H1 (cell line): Measurements from ENCODE around the gene CACNA2D3. TPM values are rescaled to one million over a fixed set of nuclear protein-coding genes. Genes with fewer than 3 reads are reported as not detected.

Source experiments
- CEBPB ChIP-seq: IDR thresholded peaks from 2 replicates; pipeline ENCODE4 v1.6.1; 2012; ENCODE audit warnings: low read depth, low read length
- HDAC6 ChIP-seq: IDR thresholded peaks from one replicate; pipeline ENCODE4 v1.7.1; 2012; ENCODE audit warnings: low read depth, mild to moderate bottlenecking, inconsistent platforms, low read length, moderate library complexity
- SAP30 ChIP-seq: fragments of 300-600 bp; sonication (generic); IDR thresholded peaks from 2 replicates; pipeline ENCODE4 v1.7.1; 2012; ENCODE audit warnings: low read length, moderate library complexity, mild to moderate bottlenecking, inconsistent platforms; ENCODE audit not compliant: insufficient read depth, insufficient replicate concordance
- SIN3A ChIP-seq, 2 experiments: IDR thresholded peaks in 1 of 2; conservative IDR thresholded peaks in 1 of 2; 2 replicates each; pipeline ENCODE4 v1.6.1; 2011 to 2012; ENCODE audit warnings: low read length in 2 of 2, improper control_type of control experiment in 1 of 2, low read depth in 1 of 2, mild to moderate bottlenecking in 1 of 2
- SRF ChIP-seq: IDR thresholded peaks from 2 replicates; pipeline ENCODE4 v1.6.1; 2011; ENCODE audit warnings: mild to moderate bottlenecking, low read depth, low read length, moderate library complexity
- TBP ChIP-seq: IDR thresholded peaks from 2 replicates; pipeline ENCODE4 v1.6.1; 2011; ENCODE audit warnings: low read depth, low read length, improper control_type of control experiment
- polyA plus RNA-seq, 7 experiments: library from polyadenylated mRNA; depleted of rRNA in 3 of 7; stranded (reverse) in 5 of 7; unstranded in 2 of 7; fragments of >200 nt in 5 of 7; fragments of 200-250 nt in 2 of 7; gene quantifications; 1 replicate in 5 of 7; 2 replicates in 1 of 7; 4 replicates in 1 of 7; pipeline versions ENCODE4 v1.2.1 to v1.2.3, GENCODE V29; 2011 to 2013; ENCODE audit warnings: missing spikeins in 2 of 7, mixed read lengths in 2 of 7
- total RNA-seq: library from RNA; stranded (reverse); fragmentation: NEBNext Ultra II Directional; extraction: Animal tissue kit (Norgen Biotek cat#: 25700); gene quantifications from 2 replicates; pipeline ENCODE4 v1.2.1, GENCODE V29; 2021

Gene CACNA2D3
- total and polyA plus RNA-seq, 2 of the 8 experiments (the other 6 are each of a cell fraction or from before 2014, with no cell fraction given), result 1.5 to 1.8 TPM

- TF ChIP-seq SIN3A (conservative IDR thresholded peaks at IDR 0.05 in 1 of 2, IDR thresholded peaks at IDR 0.05 in 1 of 2; ENCODE audit: low read depth in 1 of 2, low read length in 2 of 2), result no peak
- TF ChIP-seq HDAC6, result no peak
- TF ChIP-seq SRF, result no peak
- TF ChIP-seq CEBPB, result no peak
- no peak for TF ChIP-seq SAP30
- no peak for TF ChIP-seq TBP
Observed at GRCh38 chr3:54928046-54928770, 805.9 kb downstream of the CACNA2D3 start, which contains the start of gene LRTM1 (continued).
